ENCODE data around the gene SPACA9.

The SPACA9 gene

DNA sequence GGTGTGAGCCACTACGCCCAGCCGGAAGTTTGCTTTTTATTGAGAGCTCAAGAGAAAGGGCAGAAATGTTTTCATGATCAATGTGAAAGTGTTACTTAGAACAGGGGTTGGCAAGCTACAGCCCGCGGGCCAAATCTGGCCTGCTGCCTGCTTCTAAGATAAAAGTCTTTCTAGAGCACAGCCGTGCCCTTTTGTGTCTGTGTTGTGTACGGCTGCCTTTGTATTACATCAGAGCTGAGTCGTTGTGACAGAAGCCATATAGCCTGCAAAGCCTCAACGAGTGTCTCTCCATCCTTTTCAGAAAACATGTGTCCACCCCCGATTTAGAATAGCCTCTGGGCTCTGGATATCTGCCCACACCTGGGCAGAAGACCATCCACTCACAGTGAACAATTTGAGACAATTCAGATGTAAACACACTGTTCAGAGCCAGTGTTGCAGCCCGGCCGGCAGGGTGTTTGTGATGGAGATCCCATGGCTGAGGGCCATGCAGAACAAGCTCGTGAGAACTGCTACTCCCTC is 29.5 kb upstream of the SPACA9 start:
- H3K9ac ChIP-seq (ENCODE audit: low read depth, low read length): no peak overlapping the region
- no peaks in the 10 kb centered on the region for H3K36me3 ChIP-seq (ENCODE audit: control insufficient read depth, insufficient read depth, low read length)
- no peaks in the 10 kb centered on the region for H3K4me1 ChIP-seq (ENCODE audit: control insufficient read depth, insufficient read depth, low read length)
- H3K9me3 ChIP-seq (ENCODE audit: control insufficient read depth, insufficient read depth, low read length): no peaks in the 10 kb centered on the region
- no peak overlapping the region for H3K4me3 ChIP-seq (ENCODE audit: low read depth, low read length)
- H3K27me3 ChIP-seq (ENCODE audit: control insufficient read depth, insufficient read depth, low read length): no peaks in the 10 kb centered on the region

DNA sequence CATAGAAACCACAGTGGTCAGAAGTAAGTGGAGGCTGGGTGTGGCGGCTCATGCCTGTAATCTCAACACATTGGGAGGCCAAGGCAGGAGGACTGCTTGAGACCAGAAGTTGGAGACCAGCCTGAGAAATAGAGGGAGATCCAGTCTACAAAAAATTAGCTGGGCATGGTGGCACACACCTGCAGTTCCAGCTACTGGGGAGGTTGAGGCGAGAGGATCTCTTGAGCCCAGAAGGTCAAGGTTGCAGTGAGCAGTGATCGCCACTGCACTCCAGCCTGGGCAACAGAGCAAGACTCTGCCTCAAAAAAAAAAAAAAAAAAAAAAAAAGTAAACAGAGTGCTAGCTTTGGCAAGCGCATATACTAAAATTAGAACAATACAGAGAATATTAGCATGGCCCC is 25.2 kb upstream of the SPACA9 start:
- no peaks in the 10 kb centered on the region for H3K4me1 ChIP-seq (ENCODE audit: control insufficient read depth, insufficient read depth, low read length)
- no peaks in the 10 kb centered on the region for H3K9me3 ChIP-seq (ENCODE audit: control insufficient read depth, insufficient read depth, low read length)
- no peaks in the 10 kb centered on the region for H3K36me3 ChIP-seq (ENCODE audit: control insufficient read depth, insufficient read depth, low read length)
- no peak overlapping the region for H3K4me3 ChIP-seq (ENCODE audit: low read depth, low read length)
- H3K9ac ChIP-seq (ENCODE audit: low read depth, low read length): no peak overlapping the region
- H3K27me3 ChIP-seq (ENCODE audit: control insufficient read depth, insufficient read depth, low read length): no peaks in the 10 kb centered on the region

DNA sequence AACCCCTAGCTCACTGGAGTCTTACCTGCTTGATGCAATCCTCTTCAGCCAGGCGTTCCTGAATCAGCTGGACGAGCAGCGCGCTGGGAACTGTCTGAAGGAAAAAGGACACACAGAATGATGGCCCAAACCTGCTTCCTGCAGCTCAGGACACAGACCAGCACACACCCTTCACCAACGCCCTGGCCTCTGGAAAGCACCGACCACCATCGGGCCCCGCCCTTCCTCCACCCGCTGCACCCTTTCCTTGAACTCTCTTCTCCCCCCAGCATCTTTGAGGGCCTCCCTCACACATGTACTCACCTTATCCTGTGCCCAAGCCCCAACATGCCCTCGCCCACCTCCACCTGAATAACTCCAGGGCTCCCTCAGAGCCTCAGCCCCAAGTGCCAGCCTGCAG is 23.9 kb upstream of the SPACA9 start:
- Histone ChIP-seq H3K27me3 (ENCODE audit: control insufficient read depth, insufficient read depth, low read length) (no peaks in the 10 kb centered on the region), H3K4me1 (ENCODE audit: control insufficient read depth, insufficient read depth, low read length) (no peaks in the 10 kb centered on the region)

DNA sequence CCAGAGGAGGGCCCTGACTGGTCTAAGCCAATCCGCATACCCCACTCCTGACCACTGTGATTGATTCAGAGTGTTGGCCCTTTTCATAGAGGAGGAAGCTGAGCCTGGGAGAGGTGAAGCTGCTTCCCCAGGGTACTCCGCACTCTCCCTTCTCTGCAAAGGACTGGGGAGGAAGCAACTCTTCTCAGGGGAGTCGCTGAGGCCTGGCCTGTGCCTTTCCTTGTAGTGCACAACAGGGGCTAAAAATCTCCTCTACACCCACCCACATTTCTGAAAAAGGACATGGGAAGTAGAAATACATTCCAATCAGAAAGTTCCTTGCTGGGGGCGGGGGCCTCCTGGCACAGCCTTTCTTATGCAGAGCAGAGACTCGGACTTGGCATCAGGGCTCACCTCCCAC is 22.8 kb upstream of the SPACA9 start:
- no peaks in the 10 kb centered on the region for H3K4me1 ChIP-seq (ENCODE audit: control insufficient read depth, insufficient read depth, low read length)
- no peaks in the 10 kb centered on the region for H3K9me3 ChIP-seq (ENCODE audit: control insufficient read depth, insufficient read depth, low read length)
- no peaks in the 10 kb centered on the region for H3K27me3 ChIP-seq (ENCODE audit: control insufficient read depth, insufficient read depth, low read length)
- H3K4me3 ChIP-seq (ENCODE audit: low read depth, low read length): no peak overlapping the region
- H3K36me3 ChIP-seq (ENCODE audit: control insufficient read depth, insufficient read depth, low read length): no peaks in the 10 kb centered on the region
- H3K9ac ChIP-seq (ENCODE audit: low read depth, low read length): no peak overlapping the region

More for the DNA sequence above, 23.9 kb upstream of the SPACA9 start:
- no peak overlapping the region for H3K9ac ChIP-seq (ENCODE audit: low read depth, low read length)
- H3K4me3 ChIP-seq (ENCODE audit: low read depth, low read length): no peak overlapping the region
- no peaks in the 10 kb centered on the region for H3K36me3 ChIP-seq (ENCODE audit: control insufficient read depth, insufficient read depth, low read length)
- no peaks in the 10 kb centered on the region for H3K9me3 ChIP-seq (ENCODE audit: control insufficient read depth, insufficient read depth, low read length)

DNA sequence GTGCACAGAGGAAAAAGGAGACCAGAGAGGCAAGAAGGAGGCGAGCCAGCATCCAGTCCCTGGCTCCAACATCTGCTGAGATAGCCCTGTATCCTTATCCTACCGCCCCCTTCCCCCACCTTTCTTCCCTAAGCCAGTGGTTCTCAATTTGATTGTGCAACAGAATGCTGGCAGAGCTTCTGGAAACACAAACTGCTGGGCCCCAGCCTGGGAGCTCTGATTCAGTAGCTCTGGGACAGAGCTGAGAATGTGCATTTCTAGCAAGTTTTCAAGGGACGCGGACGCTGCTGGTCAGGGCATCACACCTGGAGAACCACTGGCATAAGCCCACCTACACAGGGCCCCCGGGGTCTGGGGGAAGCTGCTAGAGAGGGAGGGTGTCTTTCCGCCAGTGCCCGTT is 21.7 kb upstream of the SPACA9 start:
- H3K9me3 ChIP-seq (ENCODE audit: control insufficient read depth, insufficient read depth, low read length): no peaks in the 10 kb centered on the region
- no peak overlapping the region for H3K9ac ChIP-seq (ENCODE audit: low read depth, low read length)
- no peaks in the 10 kb centered on the region for H3K27me3 ChIP-seq (ENCODE audit: control insufficient read depth, insufficient read depth, low read length)
- H3K36me3 ChIP-seq (ENCODE audit: control insufficient read depth, insufficient read depth, low read length): no peaks in the 10 kb centered on the region
- no peak overlapping the region for H3K4me3 ChIP-seq (ENCODE audit: low read depth, low read length)
- no peaks in the 10 kb centered on the region for H3K4me1 ChIP-seq (ENCODE audit: control insufficient read depth, insufficient read depth, low read length)

DNA sequence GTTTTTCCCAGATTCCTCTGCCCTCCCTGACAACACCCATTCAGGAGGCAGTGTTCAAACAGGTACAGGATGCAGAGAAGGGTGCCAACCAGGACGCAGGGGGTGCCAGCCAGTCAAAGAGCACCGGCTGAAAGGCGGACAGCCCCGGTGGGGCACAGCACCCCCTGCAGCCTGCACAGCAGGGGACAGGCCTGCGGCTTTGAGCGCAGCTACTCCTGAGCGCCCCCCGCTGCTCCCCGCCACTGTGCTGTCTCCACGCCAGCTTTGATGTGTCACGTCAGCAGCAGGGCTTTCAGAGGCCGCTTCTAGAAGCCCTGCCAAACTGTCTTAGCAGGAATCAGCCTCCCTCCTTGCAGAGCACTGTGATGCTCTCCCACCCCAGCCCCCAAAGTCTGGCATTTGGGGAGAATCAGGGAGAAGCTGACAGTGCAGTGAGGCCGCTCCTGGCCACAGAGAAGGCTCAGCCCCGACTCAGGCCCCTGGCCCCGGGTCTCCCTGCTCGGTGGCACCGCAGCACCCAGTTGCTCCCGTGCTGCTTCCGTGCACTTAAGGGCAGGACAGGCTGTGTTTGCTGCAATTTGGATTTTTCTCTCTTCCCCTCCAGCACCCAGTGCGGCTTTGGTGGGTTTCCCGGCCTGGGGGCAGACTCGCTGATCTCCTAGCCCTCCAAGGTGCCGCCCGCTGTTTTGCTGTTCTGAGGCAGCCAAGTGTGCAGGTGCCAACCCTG is 20.9 kb upstream of the SPACA9 start:
- Histone ChIP-seq H3K9me3 (ENCODE audit: control insufficient read depth, insufficient read depth, low read length) (no peaks in the 10 kb centered on the region), H3K36me3 (ENCODE audit: control insufficient read depth, insufficient read depth, low read length) (no peaks in the 10 kb centered on the region), H3K9ac (ENCODE audit: low read depth, low read length) (no peak overlapping the region), H3K27me3 (ENCODE audit: control insufficient read depth, insufficient read depth, low read length) (no peaks in the 10 kb centered on the region), H3K4me3 (ENCODE audit: low read depth, low read length) (no peak overlapping the region), H3K4me1 (ENCODE audit: control insufficient read depth, insufficient read depth, low read length) (no peaks in the 10 kb centered on the region)

DNA sequence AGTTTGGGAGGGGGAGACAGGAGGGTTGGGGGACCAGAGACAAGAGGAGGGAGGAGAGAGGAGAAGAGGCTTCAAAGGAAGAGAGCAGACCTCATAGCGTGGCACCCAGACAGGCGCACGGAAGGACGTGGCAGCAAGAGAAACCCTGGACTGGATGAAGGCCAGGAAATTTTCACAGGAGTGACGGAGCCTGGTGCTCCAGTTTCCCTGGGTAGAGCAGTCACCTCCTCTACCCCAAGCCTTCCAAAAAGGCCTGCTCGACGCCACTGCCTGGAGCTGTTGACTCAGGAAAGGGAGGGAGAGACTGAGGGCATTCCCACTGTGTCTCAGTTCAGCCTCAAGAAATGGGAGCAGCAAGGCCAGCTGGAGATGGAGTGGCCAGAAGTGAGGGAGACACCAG is 19.9 kb upstream of the SPACA9 start:
- H3K4me3 ChIP-seq (ENCODE audit: low read depth, low read length): no peak overlapping the region
- no peaks in the 10 kb centered on the region for H3K9me3 ChIP-seq (ENCODE audit: control insufficient read depth, insufficient read depth, low read length)
- no peaks in the 10 kb centered on the region for H3K27me3 ChIP-seq (ENCODE audit: control insufficient read depth, insufficient read depth, low read length)
- H3K36me3 ChIP-seq (ENCODE audit: control insufficient read depth, insufficient read depth, low read length): no peaks in the 10 kb centered on the region
- no peaks in the 10 kb centered on the region for H3K4me1 ChIP-seq (ENCODE audit: control insufficient read depth, insufficient read depth, low read length)
- H3K9ac ChIP-seq (ENCODE audit: low read depth, low read length): no peak overlapping the region

DNA sequence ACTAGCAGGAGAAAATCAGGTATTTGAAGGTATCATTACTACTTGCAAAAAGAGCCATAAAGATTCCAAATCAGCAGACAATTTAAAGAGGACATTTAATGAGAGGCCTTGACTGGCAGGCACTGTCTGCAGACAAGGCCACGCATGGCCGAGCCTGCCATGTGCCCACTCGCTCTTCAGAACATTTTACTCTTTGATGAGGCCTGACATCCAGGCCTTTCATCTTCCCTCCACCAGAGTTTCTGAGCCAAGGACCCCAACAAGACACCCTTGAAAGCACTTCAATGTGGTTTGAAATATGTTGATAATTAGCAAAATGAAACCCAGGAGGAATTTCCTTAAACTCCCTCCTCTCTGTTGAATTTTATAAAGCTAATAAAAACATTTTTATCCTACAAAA is 17.0 kb upstream of the SPACA9 start:
- no peak overlapping the region for H3K9ac ChIP-seq (ENCODE audit: low read depth, low read length)
- no peak overlapping the region for H3K4me3 ChIP-seq (ENCODE audit: low read depth, low read length)
- no peaks in the 10 kb centered on the region for H3K36me3 ChIP-seq (ENCODE audit: control insufficient read depth, insufficient read depth, low read length)
- no peaks in the 10 kb centered on the region for H3K4me1 ChIP-seq (ENCODE audit: control insufficient read depth, insufficient read depth, low read length)
- no peaks in the 10 kb centered on the region for H3K9me3 ChIP-seq (ENCODE audit: control insufficient read depth, insufficient read depth, low read length)
- no peaks in the 10 kb centered on the region for H3K27me3 ChIP-seq (ENCODE audit: control insufficient read depth, insufficient read depth, low read length)

DNA sequence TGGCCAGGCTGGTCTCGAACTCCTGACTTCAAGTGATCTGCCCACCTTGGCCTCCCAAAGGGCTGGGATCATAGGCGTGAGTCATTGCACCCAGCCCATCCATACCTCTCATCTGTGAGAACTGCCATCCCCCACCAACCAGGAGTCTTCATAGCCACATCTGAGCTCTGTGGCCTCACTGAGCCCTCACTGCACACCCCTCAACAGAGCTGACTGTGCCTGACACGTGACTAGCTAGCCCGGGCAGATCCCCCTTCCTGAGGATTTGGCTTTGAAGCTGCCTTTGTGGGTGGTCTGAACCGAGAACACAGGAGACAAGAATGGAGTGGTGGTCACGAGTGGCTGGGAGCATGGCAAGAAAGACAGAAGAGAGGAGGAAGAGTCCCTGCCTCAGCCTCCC is 16.2 kb upstream of the SPACA9 start:
- Histone ChIP-seq H3K4me3 (ENCODE audit: low read depth, low read length) (no peak overlapping the region), H3K9me3 (ENCODE audit: control insufficient read depth, insufficient read depth, low read length) (no peaks in the 10 kb centered on the region), H3K9ac (ENCODE audit: low read depth, low read length) (no peak overlapping the region)

DNA sequence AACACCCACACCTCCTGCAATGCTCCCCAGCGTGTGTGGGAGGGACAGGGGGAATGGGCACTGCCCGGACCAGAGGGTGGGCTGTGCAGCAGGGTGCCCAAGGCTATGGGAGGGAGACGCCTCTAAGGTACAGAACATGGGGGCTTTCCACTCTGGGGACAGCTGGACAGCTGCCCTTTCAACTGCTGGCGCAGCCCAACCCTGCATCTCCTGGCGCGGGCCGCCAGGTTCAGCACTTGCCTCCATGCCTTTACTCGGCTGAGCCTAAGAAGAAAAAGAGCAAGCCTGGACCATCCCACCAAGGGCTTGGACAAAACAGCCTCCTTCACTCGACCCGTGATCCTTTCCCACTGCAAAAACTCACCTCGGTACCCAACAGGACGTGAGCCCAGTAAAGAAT is 15.6 kb upstream of the SPACA9 start:
- Histone ChIP-seq H3K4me1 (ENCODE audit: control insufficient read depth, insufficient read depth, low read length) (no peaks in the 10 kb centered on the region), H3K36me3 (ENCODE audit: control insufficient read depth, insufficient read depth, low read length) (no peaks in the 10 kb centered on the region), H3K4me3 (ENCODE audit: low read depth, low read length) (no peak overlapping the region), H3K9ac (ENCODE audit: low read depth, low read length) (no peak overlapping the region), H3K27me3 (ENCODE audit: control insufficient read depth, insufficient read depth, low read length) (no peaks in the 10 kb centered on the region), H3K9me3 (ENCODE audit: control insufficient read depth, insufficient read depth, low read length) (no peaks in the 10 kb centered on the region)

More for the DNA sequence above, 16.2 kb upstream of the SPACA9 start:
- Histone ChIP-seq H3K27me3 (ENCODE audit: control insufficient read depth, insufficient read depth, low read length) (no peaks in the 10 kb centered on the region), H3K36me3 (ENCODE audit: control insufficient read depth, insufficient read depth, low read length) (no peaks in the 10 kb centered on the region), H3K4me1 (ENCODE audit: control insufficient read depth, insufficient read depth, low read length) (no peaks in the 10 kb centered on the region)

DNA sequence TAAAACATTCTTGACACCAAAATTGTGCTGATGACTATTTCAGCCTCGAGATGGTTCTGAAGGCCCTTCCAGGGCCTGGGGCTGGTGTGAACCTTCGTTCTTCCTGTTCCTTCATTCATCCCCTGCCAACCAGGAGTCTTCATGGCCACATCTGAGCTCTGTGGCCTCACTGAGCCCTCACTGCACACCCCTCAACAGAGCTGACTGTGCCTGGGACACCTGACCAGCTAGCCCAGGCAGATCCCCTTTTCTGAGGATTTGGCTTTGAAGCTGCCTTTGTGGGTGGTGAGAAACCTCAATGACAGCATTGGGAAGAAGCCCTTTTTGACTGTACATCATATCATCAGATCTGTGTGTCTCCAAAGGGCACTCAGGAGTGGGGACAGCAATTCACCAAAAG is 14.4 kb upstream of the SPACA9 start:
- Histone ChIP-seq H3K36me3 (ENCODE audit: control insufficient read depth, insufficient read depth, low read length) (no peaks in the 10 kb centered on the region), H3K4me3 (ENCODE audit: low read depth, low read length) (no peak overlapping the region), H3K9ac (ENCODE audit: low read depth, low read length) (no peak overlapping the region), H3K4me1 (ENCODE audit: control insufficient read depth, insufficient read depth, low read length) (no peaks in the 10 kb centered on the region), H3K27me3 (ENCODE audit: control insufficient read depth, insufficient read depth, low read length) (no peaks in the 10 kb centered on the region), H3K9me3 (ENCODE audit: control insufficient read depth, insufficient read depth, low read length) (no peaks in the 10 kb centered on the region)

DNA sequence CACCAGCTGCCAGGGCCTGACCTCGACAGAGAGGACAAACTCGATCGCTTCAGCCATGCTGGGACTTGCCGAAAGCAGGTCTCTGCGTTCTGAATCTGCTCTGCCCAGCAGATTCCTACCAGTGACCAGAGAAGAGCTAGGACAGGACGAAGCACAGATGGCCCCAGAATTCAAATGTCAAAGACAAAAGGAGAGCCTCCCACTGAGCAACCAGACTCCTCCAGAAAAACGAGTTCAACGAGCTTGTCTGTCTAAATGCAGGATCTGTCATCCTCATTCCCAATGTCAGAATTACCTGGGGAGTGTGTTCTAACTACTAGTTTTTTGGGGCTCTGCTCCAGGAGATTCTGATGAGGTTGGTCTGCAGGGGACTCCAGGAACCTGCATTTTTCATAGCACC is 14.0 kb upstream of the SPACA9 start:
- H3K9ac ChIP-seq (ENCODE audit: low read depth, low read length): no peak overlapping the region
- no peaks in the 10 kb centered on the region for H3K36me3 ChIP-seq (ENCODE audit: control insufficient read depth, insufficient read depth, low read length)
- no peak overlapping the region for H3K4me3 ChIP-seq (ENCODE audit: low read depth, low read length)
- H3K27me3 ChIP-seq (ENCODE audit: control insufficient read depth, insufficient read depth, low read length): no peaks in the 10 kb centered on the region
- H3K4me1 ChIP-seq (ENCODE audit: control insufficient read depth, insufficient read depth, low read length): no peaks in the 10 kb centered on the region
- no peaks in the 10 kb centered on the region for H3K9me3 ChIP-seq (ENCODE audit: control insufficient read depth, insufficient read depth, low read length)
